Fibroblast of pulmonary artery (primary cell): ENCODE results near the gene COL25A1.
"Not testable (repeated sequence)": the region's sequence is repeated elsewhere in the genome, so short reads cannot be mapped to it uniquely, and the experiment has no call there.

Source experiments
- DNase-seq: peaks from one replicate; pipeline ENCODE4 v3.0.0-alpha.2; 2010; ENCODE audit warnings: low read depth
- H3K4me3 ChIP-seq: replicated peaks from 2 replicates; pipeline ENCODE4 v1.5.1; 2011; ENCODE audit warnings: low read depth, mild to moderate bottlenecking, control low read depth, low read length, moderate library complexity
- CTCF ChIP-seq: IDR thresholded peaks from 2 replicates; pipeline ENCODE4 v1.5.1; 2011; ENCODE audit warnings: mild to moderate bottlenecking, control low read depth, low read length, inconsistent platforms; ENCODE audit errors: missing control alignments

The COL25A1 gene

GRCh38 chr4:109114501-109114900, 188.0 kb downstream of the COL25A1 start:
- TF ChIP-seq CTCF, result no peak
- no peak overlapping the region for H3K4me3 ChIP-seq
- no peak for DNase-seq

- no peak for TF ChIP-seq CTCF
- H3K4me3 ChIP-seq, result no peak overlapping the region
- DNase-seq, result peak; percentile 2
These were observed 188.9 kb downstream of the COL25A1 start for GRCh38 chr4:109113521-109113920.

- no peak overlapping the region for H3K4me3 ChIP-seq
- no peak for DNase-seq
- no peak for TF ChIP-seq CTCF
These were observed 191.4 kb downstream of the COL25A1 start for GRCh38 chr4:109111031-109111430.

- not testable (repeated sequence) for DNase-seq, H3K4me3 ChIP-seq
These were observed 194.2 kb downstream of the COL25A1 start for GRCh38 chr4:109108215-109108614.

GRCh38 chr4:109094056-109094455, 208.4 kb downstream of the COL25A1 start:
- no peak overlapping the region for H3K4me3 ChIP-seq
- DNase-seq, result no peak
- no peak for TF ChIP-seq CTCF

- no peak for DNase-seq
- H3K4me3 ChIP-seq, result no peak overlapping the region
- TF ChIP-seq CTCF, result no peak
These were observed 210.6 kb downstream of the COL25A1 start for GRCh38 chr4:109091727-109092409.

GRCh38 chr4:109083911-109084310, 218.5 kb downstream of the COL25A1 start:
- TF ChIP-seq CTCF, result no peak
- DNase-seq, result no peak
- no peak overlapping the region for H3K4me3 ChIP-seq
